Measurements from ENCODE around the gene CD101.

- TF ChIP-seq POLR2A (IDR thresholded peaks at IDR 0.05; ENCODE audit: low read length) (no peak), GATA1 (IDR thresholded peaks at IDR 0.05; ENCODE audit: low read depth, low read length) (no peak)
These were observed 43.9 kb upstream of the CD101 start for GRCh38 chr1:116957646-116958045.
